LNCaP clone FGC (cell line): ENCODE results near the gene PPDPF.

ENCODE experiments used
- DNase-seq: peaks from one replicate; pipeline ENCODE4 v3.0.0-alpha.2; 2011; ENCODE audit warnings: low read depth
- H3K4me3 ChIP-seq: 2 replicates; pipeline ENCODE4 v1.5.1; 2011; ENCODE audit warnings: mild to moderate bottlenecking, low read depth, low read length, control low read depth
- TF ChIP-seq, protein P1 (sequence below): IDR thresholded peaks from 2 replicates; pipeline ENCODE4 v1.5.1; 2012; ENCODE audit warnings: mild to moderate bottlenecking; ENCODE audit not compliant: control insufficient read depth, insufficient read depth; ENCODE audit errors: extremely low read depth

Gene PPDPF

DNA sequence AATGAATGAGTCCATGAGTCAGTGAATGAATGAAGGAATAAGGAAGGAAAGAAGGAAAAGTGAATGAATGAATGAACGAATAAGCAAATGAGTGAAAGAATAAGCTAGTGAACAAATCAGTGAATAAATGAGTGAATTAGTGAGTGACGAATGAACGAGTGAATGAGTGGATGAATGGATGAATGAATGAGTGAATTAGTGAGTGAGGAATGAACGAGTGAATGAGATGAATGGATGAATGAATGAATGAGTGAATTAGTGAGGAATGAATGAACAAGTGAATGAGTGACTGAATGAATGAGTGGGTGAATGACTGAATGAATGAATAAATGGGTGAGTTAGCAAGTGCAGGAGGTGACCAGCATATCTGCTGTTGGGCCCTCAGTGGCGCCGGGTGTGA lies 23.2 kb downstream of the PPDPF start:
- no peak overlapping the region for H3K4me3 ChIP-seq
- no peak for DNase-seq
- TF ChIP-seq, protein P1, sequence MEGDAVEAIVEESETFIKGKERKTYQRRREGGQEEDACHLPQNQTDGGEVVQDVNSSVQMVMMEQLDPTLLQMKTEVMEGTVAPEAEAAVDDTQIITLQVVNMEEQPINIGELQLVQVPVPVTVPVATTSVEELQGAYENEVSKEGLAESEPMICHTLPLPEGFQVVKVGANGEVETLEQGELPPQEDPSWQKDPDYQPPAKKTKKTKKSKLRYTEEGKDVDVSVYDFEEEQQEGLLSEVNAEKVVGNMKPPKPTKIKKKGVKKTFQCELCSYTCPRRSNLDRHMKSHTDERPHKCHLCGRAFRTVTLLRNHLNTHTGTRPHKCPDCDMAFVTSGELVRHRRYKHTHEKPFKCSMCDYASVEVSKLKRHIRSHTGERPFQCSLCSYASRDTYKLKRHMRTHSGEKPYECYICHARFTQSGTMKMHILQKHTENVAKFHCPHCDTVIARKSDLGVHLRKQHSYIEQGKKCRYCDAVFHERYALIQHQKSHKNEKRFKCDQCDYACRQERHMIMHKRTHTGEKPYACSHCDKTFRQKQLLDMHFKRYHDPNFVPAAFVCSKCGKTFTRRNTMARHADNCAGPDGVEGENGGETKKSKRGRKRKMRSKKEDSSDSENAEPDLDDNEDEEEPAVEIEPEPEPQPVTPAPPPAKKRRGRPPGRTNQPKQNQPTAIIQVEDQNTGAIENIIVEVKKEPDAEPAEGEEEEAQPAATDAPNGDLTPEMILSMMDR: no peak

DNA sequence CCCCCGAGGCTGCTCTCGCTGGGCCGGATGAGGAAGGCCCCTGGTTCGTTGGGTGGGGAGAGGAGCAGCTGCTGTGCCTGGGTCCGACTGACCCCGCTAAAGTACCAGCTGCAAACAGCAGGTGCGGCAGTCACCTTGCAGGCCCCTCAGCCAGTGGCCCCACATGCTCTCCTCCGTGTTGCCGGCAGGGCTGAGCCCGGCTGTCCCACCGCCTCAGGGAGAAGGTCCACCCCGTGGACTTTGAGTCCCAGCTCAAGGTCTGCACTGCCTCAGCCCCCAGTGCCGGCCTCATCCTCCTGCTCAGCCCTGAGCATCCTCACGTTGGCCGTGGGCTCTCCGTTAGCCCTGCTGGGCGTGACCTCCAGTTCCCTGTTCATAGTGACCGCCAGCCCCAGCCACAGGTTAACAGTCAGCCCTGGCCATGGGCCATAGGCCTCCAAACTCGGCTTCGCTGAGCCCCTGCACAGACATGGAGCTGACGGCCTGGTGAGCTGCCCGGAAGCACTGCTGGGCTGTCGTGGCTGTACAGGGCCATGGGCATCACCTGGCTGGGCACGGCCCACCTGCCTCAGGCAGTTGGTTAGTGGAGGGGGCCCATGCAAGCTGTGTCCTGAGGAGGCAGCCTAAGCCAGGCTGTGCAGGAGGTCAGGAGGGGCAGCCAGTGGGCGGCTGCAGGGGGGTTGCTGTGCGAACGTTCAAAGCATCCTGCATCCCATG lies 23.8 kb downstream of the PPDPF start:
- TF ChIP-seq, protein P1: no peak
- DNase-seq: no peak
- H3K4me3 ChIP-seq: no peak overlapping the region

- no peak for DNase-seq
- TF ChIP-seq, protein P1: no peak
- H3K4me3 ChIP-seq: no peak overlapping the region
These were observed 24.5 kb downstream of the PPDPF start for GRCh38 chr20:63544958-63545516.

DNA sequence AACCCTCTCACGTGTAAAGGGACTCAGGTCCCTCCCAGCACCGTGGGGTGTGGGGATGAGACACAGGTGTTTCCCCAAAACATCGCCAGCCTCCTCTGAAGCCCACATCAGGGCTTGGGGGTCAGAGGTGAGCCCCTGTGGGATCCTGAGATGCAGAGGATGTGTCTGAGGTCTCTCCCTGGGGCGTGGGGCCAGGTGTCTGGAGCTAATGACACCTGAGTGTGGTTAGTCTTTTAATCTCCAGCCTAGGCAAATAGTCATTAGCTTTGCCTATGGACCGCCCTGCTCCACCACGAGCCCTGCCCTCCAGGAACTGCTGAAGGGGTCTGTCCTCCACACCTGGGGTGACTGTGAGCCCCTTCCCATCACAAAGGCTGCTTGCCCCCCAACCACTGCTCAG lies 25.2 kb downstream of the PPDPF start:
- no peak for DNase-seq
- TF ChIP-seq, protein P1: no peak
- H3K4me3 ChIP-seq: no peak overlapping the region

- H3K4me3 ChIP-seq: no peak overlapping the region
- TF ChIP-seq, protein P1: no peak
- DNase-seq: no peak
These were observed 25.8 kb downstream of the PPDPF start for GRCh38 chr20:63546256-63546955.

GRCh38 chr20:63546956-63547724 lies 26.6 kb downstream of the PPDPF start:
- no peak for DNase-seq
- TF ChIP-seq, protein P1: no peak
- no peak overlapping the region for H3K4me3 ChIP-seq
